CD4-positive, alpha-beta T cell treated with Interleukin-1 beta for 1 hour (primary cell): ENCODE results near the gene WWOX.
"Not testable (repeated sequence)": the region's sequence is repeated elsewhere in the genome, so short reads cannot be mapped to it uniquely, and the experiment has no call there.

Experiments used
- DNase-seq, 2 donors: peaks; one replicate each; pipeline ENCODE4 v3.0.0-alpha.2; 2020 to 2022

WWOX gene

GRCh38 chr16:78592111-78592510 lies 492.7 kb downstream of the WWOX start:
- no peak for DNase-seq

- DNase-seq: no peak
Observed at GRCh38 chr16:78593352-78593751, 493.9 kb downstream of the WWOX start.

- no peak for DNase-seq
Observed at GRCh38 chr16:78594191-78594590, 494.7 kb downstream of the WWOX start.

- no peak for DNase-seq
Observed at GRCh38 chr16:78596348-78596995, 497.0 kb downstream of the WWOX start.

GRCh38 chr16:78596996-78597422 lies 497.6 kb downstream of the WWOX start:
- no peak for DNase-seq

- DNase-seq: no peak
Observed at GRCh38 chr16:78597809-78598570, 498.5 kb downstream of the WWOX start.

GRCh38 chr16:78599271-78599670 lies 499.8 kb downstream of the WWOX start:
- no peak for DNase-seq

- not testable (repeated sequence) for DNase-seq
Observed at GRCh38 chr16:78604423-78605062, 505.1 kb downstream of the WWOX start.

GRCh38 chr16:78605548-78606101 lies 506.2 kb downstream of the WWOX start:
- no peak for DNase-seq

GRCh38 chr16:78606545-78606944 lies 507.1 kb downstream of the WWOX start:
- no peak for DNase-seq

GRCh38 chr16:78607022-78607421 lies 507.6 kb downstream of the WWOX start:
- DNase-seq: no peak

GRCh38 chr16:78607465-78607864 lies 508.0 kb downstream of the WWOX start:
- DNase-seq: no peak

GRCh38 chr16:78608305-78608776 lies 508.9 kb downstream of the WWOX start:
- no peak for DNase-seq

- DNase-seq: no peak
Observed at GRCh38 chr16:78609402-78610274, 510.2 kb downstream of the WWOX start.

- no peak for DNase-seq
Observed at GRCh38 chr16:78611318-78611717, 511.9 kb downstream of the WWOX start.

GRCh38 chr16:78619811-78620210 lies 520.4 kb downstream of the WWOX start:
- no peak for DNase-seq

- DNase-seq: no peak
Observed at GRCh38 chr16:78620291-78620690, 520.8 kb downstream of the WWOX start.

GRCh38 chr16:78623796-78624195 lies 524.3 kb downstream of the WWOX start:
- no peak for DNase-seq

- DNase-seq: no peak
Observed at GRCh38 chr16:78624366-78624765, 524.9 kb downstream of the WWOX start.

- DNase-seq: no peak
Observed at GRCh38 chr16:78628461-78629045, 529.1 kb downstream of the WWOX start.

GRCh38 chr16:78629173-78629572 lies 529.7 kb downstream of the WWOX start:
- no peak for DNase-seq

- DNase-seq: no peak
Observed at GRCh38 chr16:78630102-78630501, 530.6 kb downstream of the WWOX start.
